HG03175 (cell line): ENCODE data around the gene NFIA.
"Not testable (repeated sequence)": the region's sequence is repeated elsewhere in the genome, so short reads cannot be mapped to it uniquely, and the experiment has no call there.

Experiments used
- ATAC-seq: cut with Tn5 transposase; IDR thresholded peaks from one replicate; pipeline ENCODE4 v1.9.1; 2021; ENCODE audit warnings: mild to moderate bottlenecking, moderate library complexity; ENCODE audit not compliant: unreplicated experiment

NFIA gene

GRCh38 chr1:61124696-61125095 is 42.3 kb downstream of the NFIA start:
- no peak for ATAC-seq

GRCh38 chr1:61125263-61125662 is 42.9 kb downstream of the NFIA start:
- no peak for ATAC-seq

GRCh38 chr1:61125895-61126294 is 43.5 kb downstream of the NFIA start:
- ATAC-seq, result no peak

GRCh38 chr1:61126843-61127242 is 44.5 kb downstream of the NFIA start:
- ATAC-seq, result not testable (repeated sequence)

GRCh38 chr1:61130338-61131000 is 48.1 kb downstream of the NFIA start:
- no peak for ATAC-seq

GRCh38 chr1:61131248-61131647 is 48.9 kb downstream of the NFIA start:
- no peak for ATAC-seq

GRCh38 chr1:61131716-61132115 is 49.4 kb downstream of the NFIA start:
- no peak for ATAC-seq

- ATAC-seq, result no peak
These were observed 49.8 kb downstream of the NFIA start for GRCh38 chr1:61132176-61132638.

GRCh38 chr1:61132645-61133334 is 50.4 kb downstream of the NFIA start:
- no peak for ATAC-seq

- no peak for ATAC-seq
These were observed 51.1 kb downstream of the NFIA start for GRCh38 chr1:61133335-61134019.

- no peak for ATAC-seq
These were observed 52.9 kb downstream of the NFIA start for GRCh38 chr1:61135291-61135690.

- ATAC-seq, result no peak
These were observed 55.9 kb downstream of the NFIA start for GRCh38 chr1:61138305-61138704.

GRCh38 chr1:61138921-61139774 is 56.8 kb downstream of the NFIA start:
- no peak for ATAC-seq

GRCh38 chr1:61139775-61140549 is 57.6 kb downstream of the NFIA start:
- no peak for ATAC-seq

GRCh38 chr1:61140778-61141177 is 58.4 kb downstream of the NFIA start:
- ATAC-seq, result no peak

GRCh38 chr1:61141288-61142042 is 59.1 kb downstream of the NFIA start:
- ATAC-seq, result no peak

- ATAC-seq, result no peak
These were observed 59.7 kb downstream of the NFIA start for GRCh38 chr1:61142043-61142440.

- ATAC-seq, result no peak
These were observed 60.6 kb downstream of the NFIA start for GRCh38 chr1:61142726-61143500.
